OCI-LY7 (cell line): ENCODE measurements around the gene ADGRD2. TPM values are rescaled to one million over a fixed set of nuclear protein-coding genes. Genes with fewer than 3 reads are reported as not detected.

Source experiments
- BruUV-seq: library from RNA; stranded (reverse); fragments of 400-500 nt; replicated peaks from 2 replicates; lab custom pipeline; 2021; lab: Mats Ljungman, UMichigan
- CTCF ChIA-PET: fragments of 300-600 bp; sonication (Branson Sonifier 250); formaldehyde crosslinking; loops from one replicate; lab custom pipeline; 2022; ENCODE audit warnings: antibody characterized with exemption; ENCODE audit not compliant: unreplicated experiment; lab: Charles Lee
- POLR2A ChIA-PET: fragments of 300-600 bp; sonication (Branson Sonifier 250); formaldehyde crosslinking; loops from one replicate; lab custom pipeline; 2022; ENCODE audit warnings: antibody characterized with exemption; lab: Charles Lee
- DNase-seq: peaks from one replicate; pipeline ENCODE4 v3.0.0-alpha.2; 2015; ENCODE audit warnings: low spot score
- H2AFZ ChIP-seq: fragments of 200-600 bp; sonication (generic), shearing (Covaris generic); 2 replicates; pipeline ENCODE4 v1.6.1; 2014; ENCODE audit warnings: mild to moderate bottlenecking, antibody characterized with exemption, low read length, moderate library complexity
- H3K27ac ChIP-seq: fragments of 200-600 bp; sonication (generic); 2 replicates; pipeline ENCODE4 v1.5.1; 2014; ENCODE audit warnings: mixed run types, low read depth, mild to moderate bottlenecking, moderate library complexity, low read length, inconsistent platforms; ENCODE audit not compliant: poor library complexity, severe bottlenecking
- H3K36me3 ChIP-seq: fragments of 200-600 bp; sonication (generic); 2 replicates; pipeline ENCODE4 v1.6.1; 2014; ENCODE audit warnings: mild to moderate bottlenecking, antibody characterized with exemption, low read length, moderate library complexity, mixed read lengths; ENCODE audit not compliant: insufficient read depth
- H3K4me1 ChIP-seq: fragments of 200-600 bp; sonication (generic); 2 replicates; pipeline ENCODE4 v1.5.1; 2014; ENCODE audit warnings: mild to moderate bottlenecking, low read length; ENCODE audit not compliant: insufficient read depth, poor library complexity, severe bottlenecking
- H3K4me2 ChIP-seq: fragments of 200-600 bp; sonication (generic); 2 replicates; pipeline ENCODE4 v1.6.1; 2014; ENCODE audit warnings: mild to moderate bottlenecking, low read length
- H3K4me3 ChIP-seq: fragments of 200-600 bp; sonication (generic); 2 replicates; pipeline ENCODE4 v1.5.1; 2014; ENCODE audit warnings: mild to moderate bottlenecking, low read depth, low read length; ENCODE audit not compliant: poor library complexity, severe bottlenecking
- H3K79me2 ChIP-seq: fragments of 200-600 bp; sonication (generic); 2 replicates; pipeline ENCODE4 v1.6.1; 2016; ENCODE audit warnings: low read depth, mild to moderate bottlenecking, low read length, moderate library complexity, mixed read lengths; ENCODE audit not compliant: insufficient read depth
- H3K9me2 ChIP-seq: fragments of 200-600 bp; sonication (generic); 2 replicates; pipeline ENCODE4 v1.6.1; 2016; ENCODE audit warnings: mild to moderate bottlenecking, low read length, mixed read lengths; ENCODE audit not compliant: insufficient read depth
- H3K9me3 ChIP-seq: fragments of 200-600 bp; sonication (generic); 2 replicates; pipeline ENCODE4 v1.6.1; 2014; ENCODE audit warnings: mild to moderate bottlenecking, mixed run types, low read length, mixed read lengths
- H4K20me1 ChIP-seq: fragments of 200-600 bp; sonication (generic); 2 replicates; pipeline ENCODE4 v1.6.1; 2014; ENCODE audit warnings: mild to moderate bottlenecking, antibody characterized with exemption, low read length, moderate library complexity, mixed read lengths; ENCODE audit not compliant: insufficient read depth
- CTCF ChIP-seq: fragments of 200-600 bp; sonication (generic); conservative IDR thresholded peaks from 2 replicates; pipeline ENCODE4 v1.5.1; 2014; ENCODE audit warnings: mild to moderate bottlenecking, antibody characterized with exemption, low read length, moderate library complexity, mixed read lengths
- EZH2phosphoT487 ChIP-seq: fragments of 200-600 bp; sonication (generic); IDR thresholded peaks from 2 replicates; pipeline ENCODE4 v1.6.1; 2018; ENCODE audit warnings: low read depth, borderline replicate concordance, mild to moderate bottlenecking, mixed run types, antibody characterized with exemption, low read length, moderate library complexity, mixed read lengths
- intact Hi-C: fragments of 100-400 bp; cut with micrococcal nuclease; formaldehyde crosslinking; loops from one replicate; pipeline ENCODE4 v1.10.0; 2022; ENCODE audit not compliant: unreplicated experiment
- total RNA-seq, 2 experiments: library from RNA; depleted of rRNA in 1 of 2; stranded (reverse); fragments of >200 nt in 1 of 2; shearing (Covaris generic) in 1 of 2; gene quantifications; 2 replicates each; pipeline ENCODE4 v1.2.3, GENCODE V29; 2014 to 2022

The ADGRD2 gene
- total RNA-seq, 2 experiments from 2014 or later: not detected

DNA sequence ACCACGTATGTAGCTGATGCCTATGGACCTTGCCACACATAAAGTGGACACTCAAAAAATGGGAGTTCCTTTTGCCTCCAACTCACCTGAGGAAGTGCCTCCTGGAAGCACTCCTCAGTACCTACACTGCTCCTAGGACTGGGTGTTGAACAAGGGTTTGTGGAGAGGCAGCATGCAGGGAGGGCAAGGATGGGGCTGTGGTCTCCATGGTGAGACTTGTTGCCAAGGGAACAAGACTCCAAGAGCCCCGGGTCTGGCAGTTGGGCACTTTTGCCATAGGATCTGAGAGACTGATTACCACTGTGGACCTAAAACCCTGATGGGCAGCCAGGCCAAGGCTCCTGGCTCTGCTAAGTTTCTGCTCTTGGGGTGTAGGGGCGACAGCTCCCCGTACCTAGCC, 63.9 kb downstream of the ADGRD2 start:
- no peaks in the 10 kb centered on the region for H3K9me2 ChIP-seq
- H3K27ac ChIP-seq: no peak overlapping the region
- no peaks in the 10 kb centered on the region for H3K36me3 ChIP-seq
- DNase-seq: no peak
- CTCF ChIA-PET: no interaction called here
- intact Hi-C loops: no loop called here
- no peak overlapping the region for H2AFZ ChIP-seq
- no peaks in the 10 kb centered on the region for H3K9me3 ChIP-seq
- POLR2A ChIA-PET: interaction anchor here (1.6 kb wide), 1 partner anchor 9 kb away, joined by 3 read pairs; no protein-coding TSS in a partner anchor
- H4K20me1 ChIP-seq: no peaks in the 10 kb centered on the region
- peaks cover 6% of the 10 kb centered on the region for H3K4me1 ChIP-seq
- no peak for TF ChIP-seq CTCF
- no peak for TF ChIP-seq EZH2phosphoT487
- no peaks in the 10 kb centered on the region for H3K79me2 ChIP-seq
- no peak overlapping the region for H3K4me2 ChIP-seq
- no peak overlapping the region for H3K4me3 ChIP-seq
- no TSS peak for BruUV-seq

- BruUV-seq: no TSS peak
- Histone ChIP-seq H3K9me2 (no peaks in the 10 kb centered on the region), H3K4me1 (peaks cover 6% of the 10 kb centered on the region), H2AFZ (no peak overlapping the region), H3K9me3 (no peaks in the 10 kb centered on the region), H3K4me2 (no peak overlapping the region), H3K27ac (no peak overlapping the region), H3K79me2 (no peaks in the 10 kb centered on the region), H4K20me1 (no peaks in the 10 kb centered on the region), H3K4me3 (no peak overlapping the region), H3K36me3 (no peaks in the 10 kb centered on the region)
- intact Hi-C loops: no loop called here
- ChIA-PET POLR2A (interaction anchor here (1.6 kb wide), 1 partner anchor 8 kb away, joined by 3 read pairs; no protein-coding TSS in a partner anchor), CTCF (no interaction called here)
- TF ChIP-seq CTCF (no peak), EZH2phosphoT487 (no peak)
- no peak for DNase-seq
These were observed 64.6 kb downstream of the ADGRD2 start for GRCh38 chr9:124514874-124515273.

- intact Hi-C loops: no loop called here
- no peaks in the 10 kb centered on the region for H3K9me2 ChIP-seq
- peaks cover 6% of the 10 kb centered on the region for H3K4me1 ChIP-seq
- TF ChIP-seq EZH2phosphoT487 (no peak), CTCF (no peak)
- no TSS peak for BruUV-seq
- peaks cover 11% of the 10 kb centered on the region for H3K36me3 ChIP-seq
- no peak overlapping the region for H3K27ac ChIP-seq
- H4K20me1 ChIP-seq: no peaks in the 10 kb centered on the region
- ChIA-PET POLR2A (interaction anchor here (0.8 kb wide), 1 partner anchor 127 kb away, joined by 3 read pairs; no protein-coding TSS in a partner anchor), CTCF (no interaction called here)
- H3K4me2 ChIP-seq: no peak overlapping the region
- no peak overlapping the region for H2AFZ ChIP-seq
- no peak overlapping the region for H3K4me3 ChIP-seq
- no peaks in the 10 kb centered on the region for H3K9me3 ChIP-seq
- no peak for DNase-seq
- H3K79me2 ChIP-seq: no peaks in the 10 kb centered on the region
These were observed 67.3 kb downstream of the ADGRD2 start for GRCh38 chr9:124517600-124517999.
